WERI-Rb-1 (cell line): ENCODE data around the gene TANC1.

Experiments used
- DNase-seq: peaks from one replicate; pipeline ENCODE4 v3.0.0-alpha.2; 2020
- H3K27ac ChIP-seq: fragments of 250-450 bp; sonication (Bioruptor Pico); 2 replicates; pipeline ENCODE4 v1.5.1; 2020; ENCODE audit warnings: mild to moderate bottlenecking, moderate library complexity
- H3K27me3 ChIP-seq: fragments of 250-450 bp; sonication (Bioruptor Pico); 2 replicates; pipeline ENCODE4 v1.5.1; 2021; ENCODE audit warnings: mild to moderate bottlenecking, low read depth, moderate library complexity; ENCODE audit not compliant: insufficient read depth, severe bottlenecking
- H3K36me3 ChIP-seq: fragments of 250-450 bp; sonication (Bioruptor Pico); 2 replicates; pipeline ENCODE4 v1.5.1; 2020; ENCODE audit warnings: mild to moderate bottlenecking, moderate library complexity
- H3K4me3 ChIP-seq: 2 replicates; pipeline ENCODE4 v1.5.1; 2011; ENCODE audit warnings: low read depth, mild to moderate bottlenecking, control low read depth, low read length
- H3K9me3 ChIP-seq: fragments of 250-450 bp; sonication (Bioruptor Pico); 2 replicates; pipeline ENCODE4 v1.5.1; 2021; ENCODE audit warnings: mild to moderate bottlenecking, moderate library complexity; ENCODE audit not compliant: severe bottlenecking
- TF ChIP-seq, protein P1 (sequence below): IDR thresholded peaks from 2 replicates; pipeline ENCODE4 v1.5.1; 2011; ENCODE audit warnings: low read depth, mild to moderate bottlenecking, control low read depth, inconsistent platforms, low read length

Gene TANC1

DNA sequence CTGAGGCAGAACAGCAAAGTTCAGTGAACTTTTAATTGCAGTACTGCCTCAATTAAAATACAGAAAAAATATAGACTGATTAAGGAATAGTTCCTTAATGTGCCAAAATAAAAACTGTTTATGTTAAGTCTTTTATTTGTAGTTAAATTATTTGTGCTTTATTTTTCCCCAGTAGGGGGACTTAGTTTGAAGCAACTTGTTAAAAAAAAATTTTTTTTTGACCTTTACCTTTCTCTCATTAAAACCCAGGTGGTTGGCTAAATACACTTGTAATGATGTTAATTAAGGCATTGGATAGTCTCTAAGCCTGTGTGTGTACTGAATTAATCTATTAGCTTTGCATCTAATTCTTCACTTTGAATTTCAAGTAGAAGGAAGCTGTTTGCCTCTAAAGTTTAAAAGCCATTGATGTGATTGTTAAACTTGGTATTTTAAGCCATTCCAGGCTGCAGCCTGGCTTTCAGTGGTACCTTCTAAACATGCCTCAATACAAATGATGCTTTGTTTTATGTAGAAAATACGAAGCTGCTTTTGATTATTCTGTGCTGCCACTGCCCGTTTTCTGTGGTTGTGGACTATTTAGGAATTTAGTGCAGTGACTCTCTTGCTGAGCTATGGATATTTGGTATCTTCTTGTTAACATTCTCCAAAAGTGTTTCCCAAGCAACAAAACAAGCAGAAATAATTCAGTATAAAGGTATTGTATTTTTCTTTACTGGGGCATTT, 102.9 kb downstream of the TANC1 start:
- Histone ChIP-seq H3K4me3 (no peak overlapping the region), H3K9me3 (no peaks in the 10 kb centered on the region), H3K27me3 (no peaks in the 10 kb centered on the region), H3K36me3 (no peaks in the 10 kb centered on the region; the same call in 1 of the 2 replicates), H3K27ac (no peak overlapping the region)
- TF ChIP-seq, protein P1, sequence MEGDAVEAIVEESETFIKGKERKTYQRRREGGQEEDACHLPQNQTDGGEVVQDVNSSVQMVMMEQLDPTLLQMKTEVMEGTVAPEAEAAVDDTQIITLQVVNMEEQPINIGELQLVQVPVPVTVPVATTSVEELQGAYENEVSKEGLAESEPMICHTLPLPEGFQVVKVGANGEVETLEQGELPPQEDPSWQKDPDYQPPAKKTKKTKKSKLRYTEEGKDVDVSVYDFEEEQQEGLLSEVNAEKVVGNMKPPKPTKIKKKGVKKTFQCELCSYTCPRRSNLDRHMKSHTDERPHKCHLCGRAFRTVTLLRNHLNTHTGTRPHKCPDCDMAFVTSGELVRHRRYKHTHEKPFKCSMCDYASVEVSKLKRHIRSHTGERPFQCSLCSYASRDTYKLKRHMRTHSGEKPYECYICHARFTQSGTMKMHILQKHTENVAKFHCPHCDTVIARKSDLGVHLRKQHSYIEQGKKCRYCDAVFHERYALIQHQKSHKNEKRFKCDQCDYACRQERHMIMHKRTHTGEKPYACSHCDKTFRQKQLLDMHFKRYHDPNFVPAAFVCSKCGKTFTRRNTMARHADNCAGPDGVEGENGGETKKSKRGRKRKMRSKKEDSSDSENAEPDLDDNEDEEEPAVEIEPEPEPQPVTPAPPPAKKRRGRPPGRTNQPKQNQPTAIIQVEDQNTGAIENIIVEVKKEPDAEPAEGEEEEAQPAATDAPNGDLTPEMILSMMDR: no peak
- DNase-seq: no peak

DNA sequence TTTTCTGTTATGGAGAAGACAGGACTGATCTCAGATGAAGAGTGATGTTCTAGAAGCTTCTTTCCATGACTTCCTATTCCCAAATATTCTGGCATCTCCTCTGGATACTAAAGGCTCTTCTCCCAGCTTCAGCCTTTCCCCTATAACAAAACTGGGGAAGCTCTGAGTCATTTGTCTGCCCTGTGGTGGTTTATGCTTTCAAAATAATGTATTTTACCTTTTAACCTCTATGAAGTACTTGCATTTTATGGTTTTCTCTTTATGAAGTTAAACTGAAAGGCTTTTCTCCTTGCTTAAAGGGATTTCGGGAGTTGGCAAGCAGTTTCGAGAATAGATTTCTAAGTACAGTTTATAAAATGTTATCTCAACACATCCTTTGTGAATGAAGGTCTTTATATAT, 104.4 kb downstream of the TANC1 start:
- H3K27ac ChIP-seq: no peak overlapping the region
- H3K9me3 ChIP-seq: no peaks in the 10 kb centered on the region
- no peak overlapping the region for H3K4me3 ChIP-seq
- TF ChIP-seq, protein P1: no peak
- H3K27me3 ChIP-seq: no peaks in the 10 kb centered on the region
- no peaks in the 10 kb centered on the region for H3K36me3 ChIP-seq
- DNase-seq: no peak

DNA sequence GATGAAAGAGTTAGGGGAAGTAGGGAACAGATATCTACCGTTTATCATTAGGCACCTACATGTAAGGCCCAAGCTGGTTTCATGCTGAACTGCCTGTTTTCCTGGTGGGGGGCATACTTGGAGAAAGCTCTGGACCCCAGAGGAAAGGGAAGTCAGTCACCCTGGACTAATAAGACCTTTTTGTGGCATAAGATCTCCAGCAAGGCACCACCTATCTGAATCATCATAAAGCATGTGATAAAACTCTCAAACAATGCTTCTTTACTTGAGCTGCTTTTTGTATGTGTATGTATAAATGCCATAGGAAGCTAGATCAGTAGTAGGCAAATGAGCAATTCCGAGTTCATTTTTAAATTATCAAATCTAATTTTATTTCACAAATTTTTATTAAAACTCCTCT, 104.8 kb downstream of the TANC1 start:
- Histone ChIP-seq H3K27me3 (no peaks in the 10 kb centered on the region), H3K9me3 (no peaks in the 10 kb centered on the region), H3K27ac (no peak overlapping the region), H3K4me3 (no peak overlapping the region), H3K36me3 (no peaks in the 10 kb centered on the region)
- no peak for DNase-seq
- TF ChIP-seq, protein P1: no peak

DNA sequence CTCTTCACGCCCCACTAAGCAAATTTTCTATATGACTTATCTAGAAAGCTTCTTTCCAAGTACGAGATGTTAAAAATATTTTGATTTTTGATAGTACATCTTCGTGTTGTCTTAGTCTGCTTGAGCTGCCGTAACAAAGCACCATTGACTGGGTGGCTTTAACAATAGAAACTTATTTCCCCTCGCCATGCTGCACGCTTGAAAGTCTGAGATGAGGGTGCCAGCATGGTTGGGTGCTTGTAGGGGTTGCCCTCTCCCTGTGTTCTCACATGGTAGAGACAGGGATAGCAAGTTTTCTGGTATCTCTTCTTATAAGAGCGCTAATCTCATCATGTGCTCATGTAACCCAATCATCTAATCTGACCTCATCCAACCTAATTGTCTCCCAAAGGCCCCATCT, 106.2 kb downstream of the TANC1 start:
- no peak for DNase-seq
- TF ChIP-seq, protein P1: no peak
- no peaks in the 10 kb centered on the region for H3K36me3 ChIP-seq
- H3K4me3 ChIP-seq: no peak overlapping the region
- H3K27me3 ChIP-seq: no peaks in the 10 kb centered on the region
- no peaks in the 10 kb centered on the region for H3K9me3 ChIP-seq
- H3K27ac ChIP-seq: no peak overlapping the region

DNA sequence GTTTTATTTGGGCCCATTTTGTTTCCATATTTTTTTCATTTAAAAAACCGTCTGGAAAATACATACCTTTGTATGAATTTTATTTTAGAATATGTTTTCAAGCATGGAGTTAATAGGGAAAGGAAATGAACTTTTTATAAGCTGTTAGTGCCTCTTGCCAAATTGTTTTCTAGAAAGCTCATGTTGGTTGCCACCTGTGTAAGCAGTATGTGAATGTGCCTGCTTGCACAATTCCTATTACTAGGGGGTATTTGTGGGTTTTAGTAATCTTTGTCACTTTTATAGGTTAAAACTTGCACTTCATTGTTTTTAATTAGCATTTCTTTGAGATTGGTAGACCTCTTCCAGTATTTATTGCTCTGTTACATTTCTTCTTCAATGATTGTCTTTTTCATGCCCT, 107.3 kb downstream of the TANC1 start:
- no peaks in the 10 kb centered on the region for H3K9me3 ChIP-seq
- no peak for DNase-seq
- TF ChIP-seq, protein P1: no peak
- no peaks in the 10 kb centered on the region for H3K27me3 ChIP-seq
- H3K36me3 ChIP-seq: no peaks in the 10 kb centered on the region
- H3K4me3 ChIP-seq: no peak overlapping the region
- H3K27ac ChIP-seq: no peak overlapping the region

DNA sequence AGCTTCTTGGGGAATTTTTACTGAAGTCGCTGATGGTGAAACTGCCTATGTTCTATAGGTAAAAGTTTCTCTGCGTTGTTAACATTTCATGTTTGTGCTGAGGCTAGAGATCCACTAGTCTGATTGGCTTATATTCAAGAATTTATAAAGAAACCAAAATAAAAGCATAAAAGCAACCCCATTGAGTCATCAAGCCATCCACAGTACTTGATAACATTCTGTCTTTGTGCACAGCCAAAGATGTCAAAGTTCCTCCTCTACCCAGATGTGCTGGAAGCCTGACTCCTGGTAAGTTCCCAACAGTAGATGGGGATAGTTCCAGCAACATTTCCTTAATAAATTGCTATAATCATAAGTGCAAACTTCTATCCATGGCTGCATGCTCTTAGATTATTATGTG, 107.8 kb downstream of the TANC1 start:
- Histone ChIP-seq H3K9me3 (no peaks in the 10 kb centered on the region), H3K27me3 (no peaks in the 10 kb centered on the region), H3K27ac (no peak overlapping the region), H3K36me3 (no peaks in the 10 kb centered on the region), H3K4me3 (no peak overlapping the region)
- DNase-seq: no peak
- TF ChIP-seq, protein P1: no peak
